Measurements from ENCODE around the gene RIOX2. TPM values are rescaled to one million over a fixed set of nuclear protein-coding genes. Genes with fewer than 3 reads are reported as not detected.

Gene RIOX2
- total and polyA plus RNA-seq, 2 donors (not counting 1 experiment from before 2014, with no cell fraction given): 23.7 to 46.1 TPM

DNA sequence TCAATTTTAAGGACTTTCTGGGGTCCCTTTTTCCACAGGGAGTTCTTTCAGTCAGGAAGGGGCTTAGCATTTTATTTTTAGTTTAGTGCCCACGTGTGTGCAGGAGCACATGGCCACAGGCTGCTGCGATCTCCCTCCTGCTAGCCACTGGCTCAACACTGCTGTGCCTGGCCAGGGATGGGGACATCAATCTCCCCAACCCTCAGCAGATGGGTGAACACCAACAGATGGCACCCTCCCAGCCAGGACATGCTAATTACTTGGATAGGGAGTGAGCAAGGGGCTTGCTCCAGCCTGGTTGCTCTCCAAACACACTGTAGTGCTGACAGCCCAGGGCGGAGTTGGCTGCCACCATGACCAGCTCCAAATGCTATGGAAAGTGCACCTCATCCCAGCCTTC lies 7.4 kb upstream of the RIOX2 start:
- no peak overlapping the region for H3K4me3 ChIP-seq (replicated peaks in 1 of 4; ENCODE audit: control extremely low read depth in 1 of 4, insufficient read depth in 1 of 4, low read depth in 3 of 4, low read length in 4 of 4)
- no peaks in the 10 kb centered on the region for H3K36me3 ChIP-seq (ENCODE audit: control insufficient read depth, insufficient read depth, low read length)
- no peak overlapping the region for H2AFZ ChIP-seq (ENCODE audit: low read length)
- TF ChIP-seq, protein P1, sequence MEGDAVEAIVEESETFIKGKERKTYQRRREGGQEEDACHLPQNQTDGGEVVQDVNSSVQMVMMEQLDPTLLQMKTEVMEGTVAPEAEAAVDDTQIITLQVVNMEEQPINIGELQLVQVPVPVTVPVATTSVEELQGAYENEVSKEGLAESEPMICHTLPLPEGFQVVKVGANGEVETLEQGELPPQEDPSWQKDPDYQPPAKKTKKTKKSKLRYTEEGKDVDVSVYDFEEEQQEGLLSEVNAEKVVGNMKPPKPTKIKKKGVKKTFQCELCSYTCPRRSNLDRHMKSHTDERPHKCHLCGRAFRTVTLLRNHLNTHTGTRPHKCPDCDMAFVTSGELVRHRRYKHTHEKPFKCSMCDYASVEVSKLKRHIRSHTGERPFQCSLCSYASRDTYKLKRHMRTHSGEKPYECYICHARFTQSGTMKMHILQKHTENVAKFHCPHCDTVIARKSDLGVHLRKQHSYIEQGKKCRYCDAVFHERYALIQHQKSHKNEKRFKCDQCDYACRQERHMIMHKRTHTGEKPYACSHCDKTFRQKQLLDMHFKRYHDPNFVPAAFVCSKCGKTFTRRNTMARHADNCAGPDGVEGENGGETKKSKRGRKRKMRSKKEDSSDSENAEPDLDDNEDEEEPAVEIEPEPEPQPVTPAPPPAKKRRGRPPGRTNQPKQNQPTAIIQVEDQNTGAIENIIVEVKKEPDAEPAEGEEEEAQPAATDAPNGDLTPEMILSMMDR (conservative IDR thresholded peaks at IDR 0.05 in 1 of 2, IDR thresholded peaks at IDR 0.05 in 1 of 2; ENCODE audit: low read depth in 1 of 2, low read length in 2 of 2): no peak
- TF ChIP-seq EZH2 (IDR thresholded peaks at IDR 0.05; ENCODE audit: low read length, missing control alignments): no peak
- H3K79me2 ChIP-seq (ENCODE audit: control insufficient read depth, insufficient read depth, low read length): no peaks in the 10 kb centered on the region
- H3K27me3 ChIP-seq (ENCODE audit: control insufficient read depth, insufficient read depth, low read length): no peaks in the 10 kb centered on the region
- no peak overlapping the region for H3K9ac ChIP-seq (ENCODE audit: insufficient read depth, low read length)
- no peaks in the 10 kb centered on the region for H4K20me1 ChIP-seq (ENCODE audit: control insufficient read depth, extremely low read depth, insufficient read depth, low read length)
- H3K9me3 ChIP-seq (ENCODE audit: control insufficient read depth, insufficient read depth, low read depth, low read length): no peaks in the 10 kb centered on the region
- no peak overlapping the region for H3K27ac ChIP-seq (ENCODE audit: insufficient read depth, low read length)
- DNase-seq (ENCODE audit: low read depth in 2 of 2): no peak
- no peaks in the 10 kb centered on the region for H3K4me1 ChIP-seq (ENCODE audit: control insufficient read depth, extremely low read depth, insufficient read depth, low read length)
- H3K4me2 ChIP-seq (ENCODE audit: extremely low read depth, insufficient read depth, low read length): no peak overlapping the region

DNA sequence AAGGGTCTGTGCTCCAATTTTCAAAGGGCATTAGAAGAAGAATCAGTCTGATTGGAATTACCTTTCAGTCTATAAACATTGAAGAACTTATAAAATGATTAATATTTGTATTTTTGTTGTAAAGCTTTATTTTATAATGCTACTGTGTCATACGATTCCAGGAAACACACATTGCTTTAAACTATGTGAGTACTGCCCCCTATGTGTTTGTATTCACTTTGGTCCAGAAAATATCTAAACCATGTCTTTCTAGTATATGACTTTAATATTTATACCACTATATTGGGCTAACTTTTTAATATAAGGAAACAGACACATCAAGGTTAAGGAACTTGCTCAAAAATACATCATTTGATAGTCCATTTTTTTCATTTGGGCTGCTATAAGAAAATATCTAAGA lies 3.2 kb upstream of the RIOX2 start:
- no peak overlapping the region for H3K9ac ChIP-seq (ENCODE audit: insufficient read depth, low read length)
- H3K79me2 ChIP-seq (ENCODE audit: control insufficient read depth, insufficient read depth, low read length): peaks cover 10% of the 10 kb centered on the region
- TF ChIP-seq EZH2 (IDR thresholded peaks at IDR 0.05; ENCODE audit: low read length, missing control alignments): no peak
- TF ChIP-seq, protein P1 (conservative IDR thresholded peaks at IDR 0.05 in 1 of 2, IDR thresholded peaks at IDR 0.05 in 1 of 2; ENCODE audit: low read depth in 1 of 2, low read length in 2 of 2): peak in 1 of 2 donors; percentile 27

DNA sequence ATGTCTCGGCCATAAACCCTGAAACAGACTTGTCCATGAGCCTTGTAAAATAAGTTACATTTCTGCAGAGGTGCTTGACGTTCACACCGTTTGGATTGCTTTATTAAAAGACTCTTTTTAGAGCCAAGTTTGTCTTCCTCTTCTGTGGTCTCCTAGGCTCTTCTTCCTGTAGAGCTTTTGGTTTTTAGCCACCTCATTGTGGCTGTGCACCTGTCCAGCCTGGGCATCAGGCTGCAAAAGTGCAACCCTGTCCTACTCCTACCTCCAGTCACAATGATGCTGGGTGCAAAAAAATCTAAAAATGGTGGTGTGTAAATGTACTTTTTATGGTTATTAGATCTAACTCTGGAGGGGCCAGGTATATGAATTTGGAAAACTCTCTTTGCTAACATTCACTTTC lies 2.8 kb upstream of the RIOX2 start:
- Histone ChIP-seq H3K9ac (ENCODE audit: insufficient read depth, low read length) (no peak overlapping the region), H3K4me1 (ENCODE audit: control insufficient read depth, extremely low read depth, insufficient read depth, low read length) (no peaks in the 10 kb centered on the region), H3K36me3 (ENCODE audit: control insufficient read depth, insufficient read depth, low read length) (no peaks in the 10 kb centered on the region), H2AFZ (ENCODE audit: low read length) (no peak overlapping the region), H3K27ac (ENCODE audit: insufficient read depth, low read length) (no peak overlapping the region), H3K4me3 (replicated peaks in 1 of 4; ENCODE audit: control extremely low read depth in 1 of 4, insufficient read depth in 1 of 4, low read depth in 3 of 4, low read length in 4 of 4) (no peak overlapping the region), H3K79me2 (ENCODE audit: control insufficient read depth, insufficient read depth, low read length) (peaks cover 10% of the 10 kb centered on the region), H3K27me3 (ENCODE audit: control insufficient read depth, insufficient read depth, low read length) (no peaks in the 10 kb centered on the region), H3K4me2 (ENCODE audit: extremely low read depth, insufficient read depth, low read length) (no peak overlapping the region), H3K9me3 (ENCODE audit: control insufficient read depth, insufficient read depth, low read depth, low read length) (no peaks in the 10 kb centered on the region), H4K20me1 (ENCODE audit: control insufficient read depth, extremely low read depth, insufficient read depth, low read length) (no peaks in the 10 kb centered on the region)
- no peak for DNase-seq (ENCODE audit: low read depth in 2 of 2)
- no peak for TF ChIP-seq EZH2 (IDR thresholded peaks at IDR 0.05; ENCODE audit: low read length, missing control alignments)
- TF ChIP-seq, protein P1 (conservative IDR thresholded peaks at IDR 0.05 in 1 of 2, IDR thresholded peaks at IDR 0.05 in 1 of 2; ENCODE audit: low read depth in 1 of 2, low read length in 2 of 2): no peak

More for the DNA sequence above, 3.2 kb upstream of the RIOX2 start:
- Histone ChIP-seq H2AFZ (ENCODE audit: low read length) (no peak overlapping the region), H3K4me3 (replicated peaks in 1 of 4; ENCODE audit: control extremely low read depth in 1 of 4, insufficient read depth in 1 of 4, low read depth in 3 of 4, low read length in 4 of 4) (no peak overlapping the region), H3K27ac (ENCODE audit: insufficient read depth, low read length) (no peak overlapping the region), H3K4me2 (ENCODE audit: extremely low read depth, insufficient read depth, low read length) (no peak overlapping the region), H3K36me3 (ENCODE audit: control insufficient read depth, insufficient read depth, low read length) (no peaks in the 10 kb centered on the region), H4K20me1 (ENCODE audit: control insufficient read depth, extremely low read depth, insufficient read depth, low read length) (no peaks in the 10 kb centered on the region), H3K4me1 (ENCODE audit: control insufficient read depth, extremely low read depth, insufficient read depth, low read length) (no peaks in the 10 kb centered on the region), H3K27me3 (ENCODE audit: control insufficient read depth, insufficient read depth, low read length) (no peaks in the 10 kb centered on the region), H3K9me3 (ENCODE audit: control insufficient read depth, insufficient read depth, low read depth, low read length) (no peaks in the 10 kb centered on the region)
- DNase-seq (ENCODE audit: low read depth in 2 of 2): no peak

Data from fibroblast of lung (primary cell).